GM18867 (cell line): ENCODE data around the gene PHLDA1.
"Not testable (repeated sequence)": the region's sequence is repeated elsewhere in the genome, so short reads cannot be mapped to it uniquely, and the experiment has no call there.

Experiments
- ATAC-seq: cut with Tn5 transposase; IDR thresholded peaks from one replicate; pipeline ENCODE4 v1.9.1; 2021; ENCODE audit warnings: mild to moderate bottlenecking, moderate library complexity; ENCODE audit not compliant: unreplicated experiment

The PHLDA1 gene

DNA sequence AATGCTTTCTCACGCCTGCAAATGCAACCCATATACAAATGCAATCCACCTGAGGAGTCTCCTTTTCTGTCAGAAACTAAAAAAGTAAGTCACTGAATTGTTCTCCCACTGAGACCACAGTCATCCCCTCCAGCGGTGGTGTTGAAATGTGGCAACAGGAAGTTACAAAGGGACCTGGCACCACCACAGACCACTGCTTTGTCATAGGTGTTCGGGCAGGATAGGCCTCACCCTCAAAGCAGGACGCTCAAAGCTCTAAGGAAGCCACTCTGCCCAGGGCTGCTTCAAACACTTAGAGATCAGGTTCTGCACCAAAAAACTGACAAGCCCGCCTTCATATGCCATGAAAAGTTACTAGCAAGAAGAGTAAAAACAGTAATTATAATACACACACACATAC, 11.3 kb downstream of the PHLDA1 start:
- ATAC-seq = peak; percentile 56

DNA sequence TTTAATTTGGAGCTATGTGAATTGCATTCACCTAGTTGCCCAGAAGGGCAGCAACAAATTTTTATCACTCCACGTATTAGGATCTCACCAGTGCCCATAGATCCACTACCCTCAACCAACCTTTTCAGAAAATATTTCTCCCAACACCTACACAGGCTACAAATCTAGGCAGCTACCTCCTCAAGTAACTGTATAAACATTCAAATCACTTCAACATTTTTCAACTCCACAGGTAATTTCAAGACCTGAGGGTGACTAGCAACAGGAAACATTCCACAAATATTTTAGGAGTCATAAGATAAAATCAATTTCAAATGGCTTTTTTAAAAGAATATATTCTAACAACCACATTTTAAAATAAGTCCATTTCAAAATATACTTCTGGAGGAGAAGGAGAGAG, 12.9 kb downstream of the PHLDA1 start:
- ATAC-seq = no peak

DNA sequence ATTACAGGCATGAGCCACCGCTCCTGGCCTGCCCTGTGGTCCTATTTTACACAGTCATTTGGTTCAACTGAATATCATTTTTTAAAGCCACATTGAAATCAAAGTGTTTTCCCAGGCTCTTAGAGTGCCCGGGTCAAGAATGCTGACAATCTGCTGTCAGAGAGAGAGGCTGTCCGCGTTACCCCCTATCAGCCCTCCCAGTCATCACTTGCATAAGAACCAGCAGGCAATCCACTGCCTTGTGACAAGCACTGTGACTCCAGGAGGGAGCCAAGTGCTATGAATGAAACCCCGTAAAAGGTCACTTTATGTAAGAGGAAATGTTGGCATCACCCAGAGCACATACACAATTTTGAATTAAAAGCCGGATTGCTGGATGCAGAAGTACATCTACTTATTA, 13.5 kb downstream of the PHLDA1 start:
- no peak for ATAC-seq

DNA sequence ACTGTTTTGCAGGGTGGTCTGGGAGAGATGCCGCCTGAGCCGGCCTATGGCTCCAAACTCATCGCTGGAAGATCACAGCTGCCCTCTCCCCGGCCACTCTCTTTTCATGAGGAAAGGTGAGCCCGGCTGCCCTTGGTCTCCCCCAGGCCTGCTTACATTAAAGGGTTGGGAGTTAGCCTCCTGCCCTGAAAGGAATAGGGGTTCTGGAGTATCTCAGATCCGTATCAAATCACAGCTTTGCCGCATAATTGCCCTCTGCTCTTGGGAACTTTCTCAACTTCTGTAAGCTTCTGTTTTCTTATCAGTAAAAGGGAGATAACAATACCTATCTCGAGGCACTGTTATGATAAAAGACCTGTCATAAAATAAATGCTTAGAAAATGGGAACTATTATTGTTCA, 17.6 kb downstream of the PHLDA1 start:
- no peak for ATAC-seq

DNA sequence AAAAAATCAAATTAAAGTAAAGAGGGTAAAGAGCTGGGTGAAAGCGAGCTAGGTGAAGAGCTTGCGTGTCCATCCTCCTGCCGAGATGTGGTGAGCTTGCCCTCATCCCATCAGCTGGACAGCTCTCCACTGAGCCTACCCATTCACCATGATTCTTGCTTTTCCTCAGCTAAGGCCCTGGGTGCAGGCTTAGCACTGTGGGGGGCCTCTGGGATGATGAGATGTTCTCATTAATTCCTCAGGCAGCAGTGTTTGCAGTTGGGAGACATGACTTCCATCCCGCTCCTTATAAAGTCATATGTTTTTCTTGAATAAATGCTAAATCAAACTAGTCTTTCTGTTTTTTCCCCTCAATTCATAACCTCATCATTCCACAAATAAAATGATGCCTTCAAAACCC, 18.0 kb downstream of the PHLDA1 start:
- ATAC-seq = no peak

DNA sequence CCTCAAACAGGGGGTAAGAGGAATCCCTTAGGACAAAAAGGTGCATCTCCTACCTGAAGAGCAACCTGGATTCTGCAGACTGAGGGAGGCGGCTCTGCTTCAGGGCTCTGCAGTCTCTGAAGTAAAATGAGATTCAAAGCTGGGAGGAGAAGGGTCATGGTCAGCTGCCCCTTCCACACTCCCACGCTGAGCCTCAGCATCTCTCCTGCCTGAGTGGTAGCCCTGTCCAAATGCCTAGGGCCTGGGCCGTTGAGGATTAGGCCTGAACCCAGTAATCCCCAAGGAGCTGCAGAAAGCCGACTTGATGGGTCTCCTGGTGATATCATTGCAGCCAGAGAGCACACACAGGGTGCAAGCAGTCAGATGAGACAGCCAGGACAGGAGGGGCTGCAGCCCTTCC, 18.9 kb downstream of the PHLDA1 start:
- no peak for ATAC-seq

DNA sequence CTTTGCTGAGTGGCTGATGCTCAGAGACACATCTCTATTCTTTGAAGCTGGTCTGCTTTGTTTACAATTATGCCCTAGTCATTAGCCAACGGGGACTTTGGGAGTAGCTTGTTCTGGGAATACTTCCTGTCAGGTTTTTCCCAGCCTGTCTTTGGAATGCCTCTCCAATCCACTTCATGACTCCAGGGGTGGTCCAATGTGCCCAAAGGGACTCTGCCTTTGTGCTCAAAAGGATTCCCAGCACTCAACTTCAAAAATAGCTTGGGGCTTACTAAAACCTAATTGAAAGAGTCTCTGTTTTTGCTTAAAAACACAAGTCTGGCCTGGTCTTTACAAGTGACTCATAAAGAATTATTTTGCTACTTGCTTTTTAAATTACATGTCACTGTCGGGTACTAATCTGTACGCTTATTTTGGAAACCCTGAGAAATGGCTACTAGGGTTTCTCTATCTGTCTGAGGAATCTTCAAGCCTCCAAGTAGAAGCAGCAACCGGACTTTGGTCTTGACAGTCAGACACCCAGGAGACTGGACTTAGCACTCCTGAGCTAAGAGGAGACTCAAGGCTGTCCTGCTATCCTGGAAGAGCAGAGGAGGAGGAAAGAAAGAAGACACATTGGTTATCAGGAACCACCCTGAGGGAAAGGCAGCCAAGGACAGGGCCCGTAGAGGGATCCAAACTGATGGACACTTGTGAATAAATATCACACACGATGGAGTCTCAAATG, 20.7 kb downstream of the PHLDA1 start:
- no peak for ATAC-seq

DNA sequence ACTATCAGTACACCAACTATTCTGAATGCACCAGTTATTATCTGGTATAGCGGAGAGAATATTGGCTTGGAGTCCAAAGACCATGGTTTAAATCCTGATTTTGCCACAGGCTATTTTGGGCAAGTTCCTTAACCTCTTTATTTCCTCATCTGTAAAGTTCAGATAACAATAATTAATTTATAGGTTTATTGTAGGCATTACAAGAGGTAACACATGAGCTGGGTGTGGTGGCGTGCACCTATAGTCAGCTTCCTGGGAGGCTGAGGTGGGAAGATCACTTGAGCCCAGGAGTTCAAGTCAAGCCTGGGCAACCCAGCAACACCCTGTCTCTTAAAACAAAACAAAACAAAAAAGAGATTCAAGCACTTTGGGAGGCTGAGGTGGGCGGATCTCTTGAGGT, 23.1 kb downstream of the PHLDA1 start:
- no peak for ATAC-seq

DNA sequence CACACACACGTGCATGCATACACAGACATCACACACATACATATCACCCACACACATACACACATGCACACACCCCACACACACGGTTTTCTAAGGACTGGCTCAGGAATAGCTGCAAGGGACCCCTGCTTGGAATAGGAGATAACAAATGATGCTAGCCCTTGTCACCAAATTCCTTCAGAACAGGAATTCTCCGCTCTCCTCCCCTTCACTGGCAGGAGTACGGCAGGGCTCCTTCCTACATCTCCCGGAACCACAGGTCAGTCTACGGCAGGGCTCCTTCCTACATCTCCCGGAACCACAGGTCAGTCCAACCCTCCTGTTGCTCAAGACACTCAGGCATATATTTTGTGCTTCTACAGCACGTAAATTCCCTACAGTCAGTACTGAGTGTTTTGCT, 23.9 kb downstream of the PHLDA1 start:
- ATAC-seq = no peak

DNA sequence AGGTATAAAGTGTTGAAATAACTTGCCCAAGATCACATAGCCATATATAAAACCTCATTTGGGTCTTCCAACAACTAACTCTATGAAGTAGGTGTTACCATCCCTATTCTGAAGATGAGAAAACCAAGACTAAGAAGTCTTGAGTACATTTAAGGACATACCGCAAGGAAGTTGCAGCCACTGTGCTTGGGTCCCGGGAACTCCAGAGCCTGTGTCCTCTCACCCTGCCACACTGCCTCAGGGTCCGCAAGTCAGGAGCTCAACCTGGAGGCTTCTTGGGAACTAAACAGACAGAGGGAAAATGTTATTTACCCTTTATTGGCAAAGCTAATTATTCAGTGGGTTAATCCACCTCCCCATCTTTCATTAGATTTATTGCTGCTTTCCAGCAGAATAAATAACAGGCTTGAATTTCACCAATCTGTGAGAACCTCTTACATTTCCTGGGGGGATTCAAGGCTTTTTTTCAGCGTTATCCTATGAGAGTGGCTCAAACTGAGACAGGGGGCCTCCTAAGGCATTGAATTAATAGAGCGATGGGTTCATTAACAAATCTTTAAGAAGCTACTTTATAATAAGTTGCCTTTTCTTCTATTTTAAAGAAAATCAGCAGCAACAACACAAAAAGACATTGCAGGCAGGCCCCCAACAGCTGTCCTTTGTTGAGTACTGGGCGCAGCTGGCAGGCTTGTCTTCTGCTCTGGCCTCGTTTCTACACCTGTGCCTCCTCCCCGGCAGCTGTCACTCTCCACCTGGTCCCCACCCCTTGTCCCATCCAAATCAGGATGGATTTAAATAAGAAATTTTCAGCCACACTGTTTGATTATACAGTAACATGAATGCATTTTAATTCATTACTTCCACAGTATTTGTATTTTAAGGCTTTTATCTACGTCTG, 25.3 kb downstream of the PHLDA1 start:
- ATAC-seq = no peak

DNA sequence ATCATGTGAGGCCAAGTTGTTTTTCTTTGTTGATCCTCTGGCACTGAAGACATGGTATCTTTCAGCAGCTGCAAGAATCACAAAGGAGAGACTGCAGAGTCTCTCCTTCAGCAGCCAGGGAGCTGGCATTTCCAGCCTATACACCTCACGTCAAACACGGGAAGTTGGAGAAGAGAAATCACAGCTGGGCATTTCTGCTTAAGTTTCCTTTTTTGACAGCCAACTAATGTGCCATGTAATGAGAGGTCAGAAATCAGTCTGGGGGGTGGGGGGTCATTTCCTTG, 28.3 kb downstream of the PHLDA1 start:
- ATAC-seq = no peak

DNA sequence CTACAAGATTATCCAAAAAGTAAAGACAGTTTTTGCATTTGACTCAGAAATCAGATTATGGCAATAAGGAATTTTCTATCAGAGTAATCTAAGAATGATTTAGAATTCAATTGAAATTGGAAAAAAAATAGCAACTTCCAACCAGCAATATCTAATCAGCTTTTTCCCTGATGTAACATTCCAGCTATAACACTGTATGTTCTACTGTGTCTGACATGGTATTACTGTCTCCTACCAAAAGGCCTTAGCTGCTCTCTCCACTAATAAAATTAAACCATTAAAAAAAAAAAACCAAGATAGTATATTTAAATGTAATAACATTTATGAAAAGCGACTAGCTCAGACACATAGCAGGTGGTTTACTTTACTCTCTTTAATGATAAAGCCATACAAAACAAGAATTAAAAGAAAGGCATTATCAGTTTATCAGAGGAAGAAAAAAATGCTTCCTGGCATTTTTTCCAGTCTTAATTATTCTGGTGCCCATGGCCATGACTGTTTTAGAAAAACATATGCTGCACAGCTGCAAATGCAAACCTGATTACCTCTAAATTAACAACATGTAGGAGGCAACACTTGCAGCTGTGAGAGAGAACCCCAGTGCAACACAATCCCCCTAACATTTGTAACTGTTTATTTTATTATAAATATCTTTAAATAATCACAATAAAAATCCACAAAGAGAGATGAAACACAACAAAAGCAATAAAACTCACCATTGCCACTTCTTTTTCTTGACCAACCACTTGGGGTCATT, 28.8 kb downstream of the PHLDA1 start:
- no peak for ATAC-seq

DNA sequence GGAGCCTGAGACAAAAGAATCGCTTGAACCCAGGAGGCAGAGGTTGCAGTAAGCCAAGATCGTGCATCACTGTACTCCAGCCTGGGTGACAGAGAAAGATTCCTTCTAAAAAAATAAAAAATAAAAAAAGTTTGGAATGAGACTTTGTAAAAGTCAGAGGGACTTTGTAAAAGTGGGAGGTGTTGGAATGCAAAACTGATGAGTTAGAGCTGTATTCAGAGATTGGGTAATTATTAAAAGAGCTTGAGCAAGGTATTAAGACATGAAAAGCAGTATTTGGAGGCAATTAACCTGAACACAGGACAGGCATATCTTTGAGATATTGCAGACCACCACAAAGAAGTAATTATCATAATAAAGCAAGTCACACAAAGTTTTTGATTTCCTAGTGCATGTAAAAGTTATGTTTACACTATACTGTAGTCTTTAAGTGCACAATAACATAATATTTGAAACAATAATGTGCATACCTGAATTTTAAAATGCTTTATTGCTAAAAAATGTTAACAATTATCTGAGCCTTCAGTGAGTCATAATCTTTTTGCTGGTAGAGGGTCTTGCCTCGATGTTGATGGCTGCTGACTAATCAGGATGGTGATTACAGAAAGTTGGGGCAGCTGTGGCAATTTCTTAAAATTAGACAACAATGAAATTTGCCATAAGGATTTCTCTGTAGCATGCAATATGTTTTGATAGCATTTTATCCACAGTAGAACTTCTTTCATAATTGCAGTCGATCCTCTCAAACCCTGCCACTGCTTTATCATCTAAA, 33.1 kb downstream of the PHLDA1 start:
- ATAC-seq = no peak

DNA sequence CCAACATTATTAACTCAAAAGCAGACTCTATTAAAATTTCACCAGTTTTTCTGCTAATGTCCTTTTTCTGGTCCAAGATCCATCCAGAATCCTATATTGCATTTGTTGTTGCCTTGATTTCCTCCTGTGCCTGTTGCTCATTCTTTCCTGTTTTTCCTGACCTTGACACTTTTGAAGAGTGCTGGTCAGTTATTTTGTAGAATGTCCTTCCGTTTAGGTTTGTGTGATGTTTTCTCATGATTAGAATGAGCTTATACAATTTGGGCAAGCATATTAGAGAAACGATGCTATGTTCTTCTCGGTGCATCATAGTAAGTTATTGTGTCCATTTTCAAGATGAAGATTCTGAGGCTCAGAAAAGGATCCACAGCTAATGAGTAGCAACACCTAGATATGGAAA, 33.9 kb downstream of the PHLDA1 start:
- no peak for ATAC-seq

DNA sequence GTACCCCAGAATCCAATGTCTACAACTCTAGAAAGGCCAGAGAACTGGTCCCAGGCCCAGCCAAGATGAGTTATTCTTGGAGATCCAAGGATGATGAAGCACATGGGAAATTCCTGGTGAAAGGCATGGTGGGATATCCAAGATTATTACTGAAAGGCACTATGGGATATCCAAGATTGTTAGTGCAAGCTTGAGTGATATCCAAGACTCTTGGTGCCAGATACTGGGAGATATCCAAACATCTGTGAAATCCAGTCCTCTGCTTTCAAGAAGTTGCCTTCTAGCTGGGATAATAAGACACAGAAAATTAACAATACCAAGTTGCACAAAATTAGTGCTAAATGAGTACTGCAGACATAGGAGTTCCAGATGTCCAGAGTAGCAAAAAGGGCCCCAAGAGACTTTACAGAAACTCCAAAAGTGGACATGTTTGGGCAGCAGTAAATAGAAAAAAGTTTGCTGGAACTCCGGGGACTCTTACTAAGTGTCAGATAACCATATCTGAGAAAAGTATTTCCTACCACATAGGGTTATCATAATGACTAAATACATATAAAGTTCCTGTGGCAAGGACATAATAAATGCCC, 34.6 kb downstream of the PHLDA1 start:
- ATAC-seq = no peak

DNA sequence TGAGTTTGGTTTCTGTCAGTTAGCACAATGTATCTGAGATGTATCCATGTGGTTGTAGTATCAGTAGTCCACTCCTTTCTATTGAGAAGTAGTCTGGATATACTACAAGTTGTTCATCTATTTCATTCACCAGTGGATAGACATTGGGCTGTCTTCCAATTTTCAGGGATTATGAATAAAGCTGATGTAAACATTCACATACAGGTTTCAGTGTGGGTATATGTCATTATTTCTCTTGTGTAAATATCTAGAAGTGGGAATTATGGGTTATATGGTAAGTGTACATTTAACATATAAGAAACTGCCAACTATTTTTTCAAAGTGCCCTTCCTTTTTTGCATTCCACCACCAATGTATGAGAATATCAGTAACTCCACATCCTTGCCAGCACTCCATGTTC, 35.9 kb downstream of the PHLDA1 start:
- no peak for ATAC-seq

DNA sequence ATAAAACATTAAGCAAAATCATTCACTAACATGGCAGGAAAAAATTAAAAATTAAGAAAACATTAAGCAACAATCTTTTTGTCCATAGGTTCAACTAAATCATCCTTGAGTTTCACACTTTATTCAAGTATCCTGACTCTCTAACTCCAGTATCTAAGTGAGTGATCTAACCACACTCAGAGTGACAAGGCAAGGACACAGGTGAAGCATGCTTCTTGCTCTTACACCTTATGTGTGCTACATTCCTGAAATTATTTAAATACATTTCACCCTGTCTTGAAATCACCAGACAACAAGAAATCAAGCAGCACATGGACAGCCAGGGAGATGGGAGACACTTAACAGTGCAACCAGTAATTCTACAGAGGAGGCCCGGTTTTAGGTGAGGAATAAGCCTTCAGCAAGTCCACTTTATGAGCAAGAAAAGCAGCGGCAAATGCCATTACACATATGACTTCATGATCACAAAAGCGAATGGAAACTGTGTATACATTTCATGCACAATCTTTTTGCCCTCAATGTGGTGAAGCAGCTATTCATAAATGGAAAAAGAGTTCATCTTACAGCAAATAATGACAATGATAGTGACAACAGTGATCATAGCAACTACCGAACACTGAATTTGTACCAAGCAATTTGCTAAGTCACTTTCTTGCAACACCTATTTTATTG, 37.4 kb downstream of the PHLDA1 start:
- ATAC-seq = no peak

DNA sequence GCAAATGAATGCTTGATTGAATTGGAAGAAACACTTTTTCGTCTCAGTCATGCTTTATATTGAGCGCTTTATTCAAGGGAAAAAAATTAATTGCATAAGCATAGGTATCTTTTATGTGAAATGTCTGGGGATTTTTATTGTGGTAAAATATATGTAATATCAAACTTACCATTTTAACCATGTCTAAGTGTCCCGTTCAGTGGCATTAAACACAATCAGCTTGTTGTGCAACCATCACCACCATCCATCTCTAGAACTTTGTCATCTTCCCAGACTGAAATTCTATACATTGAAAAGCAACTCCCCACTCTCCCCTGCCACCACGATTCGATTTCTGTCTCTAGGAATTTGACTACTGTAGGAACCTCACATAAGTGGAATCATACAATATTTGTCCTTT, 39.8 kb downstream of the PHLDA1 start:
- ATAC-seq = no peak

DNA sequence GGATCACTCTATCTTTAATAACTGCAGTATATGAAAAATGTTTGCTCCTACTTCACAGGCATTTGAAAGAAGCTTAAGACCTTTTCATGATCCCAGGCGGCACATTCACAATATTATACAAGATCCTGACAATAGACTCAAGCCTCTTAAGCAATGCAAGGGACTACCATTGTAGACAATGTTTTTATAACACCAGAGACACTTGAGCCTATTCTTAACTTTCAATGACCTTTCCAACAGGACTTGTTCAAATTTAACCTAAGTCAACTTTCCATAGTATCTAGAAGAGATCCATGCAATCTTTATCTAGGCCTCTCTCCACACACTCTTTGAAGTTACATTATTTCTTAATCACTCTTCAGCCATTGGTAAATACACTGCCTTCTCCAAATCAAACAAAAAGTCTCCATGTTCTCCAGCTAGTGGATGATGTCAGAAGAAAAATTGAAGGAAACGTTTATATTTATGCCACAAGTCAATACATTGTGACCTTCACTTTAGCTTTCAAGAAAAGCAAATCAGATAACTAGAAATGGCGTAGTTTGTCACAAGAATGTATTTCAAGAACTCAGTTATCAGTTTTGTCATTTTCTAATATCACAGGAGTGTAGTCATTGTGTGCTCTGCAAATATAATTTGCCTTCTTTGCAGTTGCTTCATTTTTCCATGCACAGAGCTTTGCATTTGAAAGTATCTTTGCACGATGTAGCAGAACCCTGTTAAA, 41.2 kb downstream of the PHLDA1 start:
- no peak for ATAC-seq

DNA sequence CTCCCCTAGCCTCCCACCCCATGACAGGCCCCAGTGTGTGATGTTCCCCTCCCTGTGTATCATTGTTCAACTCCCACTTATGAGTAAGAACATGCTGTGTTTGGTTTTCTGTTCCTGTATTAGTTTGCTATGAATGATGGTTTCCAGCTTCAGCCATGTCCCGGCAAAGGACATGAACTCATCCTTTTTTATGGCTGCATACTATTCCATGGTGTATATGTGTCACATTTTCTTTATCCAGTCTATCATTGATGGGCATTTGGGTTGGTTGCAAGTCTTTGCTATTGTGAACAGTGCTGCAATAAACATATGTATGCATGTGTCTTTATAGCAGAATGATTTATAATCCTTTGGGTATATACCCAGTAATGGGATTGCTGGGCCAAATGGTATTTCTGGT, 43.9 kb downstream of the PHLDA1 start:
- not testable (repeated sequence) for ATAC-seq
